GDM1 (cell line): ENCODE data around the gene TSPYL4.
A peak's percentile ranks its signal among the peaks of the same experiment; 100 is the strongest.
"Not testable (repeated sequence)": the region's sequence is repeated elsewhere in the genome, so short reads cannot be mapped to it uniquely, and the experiment has no call there.

ENCODE experiments used
- DNase-seq: peaks from one replicate; lab custom pipeline; 2025; lab: John Stamatoyannopoulos, UW

TSPYL4 gene

DNA sequence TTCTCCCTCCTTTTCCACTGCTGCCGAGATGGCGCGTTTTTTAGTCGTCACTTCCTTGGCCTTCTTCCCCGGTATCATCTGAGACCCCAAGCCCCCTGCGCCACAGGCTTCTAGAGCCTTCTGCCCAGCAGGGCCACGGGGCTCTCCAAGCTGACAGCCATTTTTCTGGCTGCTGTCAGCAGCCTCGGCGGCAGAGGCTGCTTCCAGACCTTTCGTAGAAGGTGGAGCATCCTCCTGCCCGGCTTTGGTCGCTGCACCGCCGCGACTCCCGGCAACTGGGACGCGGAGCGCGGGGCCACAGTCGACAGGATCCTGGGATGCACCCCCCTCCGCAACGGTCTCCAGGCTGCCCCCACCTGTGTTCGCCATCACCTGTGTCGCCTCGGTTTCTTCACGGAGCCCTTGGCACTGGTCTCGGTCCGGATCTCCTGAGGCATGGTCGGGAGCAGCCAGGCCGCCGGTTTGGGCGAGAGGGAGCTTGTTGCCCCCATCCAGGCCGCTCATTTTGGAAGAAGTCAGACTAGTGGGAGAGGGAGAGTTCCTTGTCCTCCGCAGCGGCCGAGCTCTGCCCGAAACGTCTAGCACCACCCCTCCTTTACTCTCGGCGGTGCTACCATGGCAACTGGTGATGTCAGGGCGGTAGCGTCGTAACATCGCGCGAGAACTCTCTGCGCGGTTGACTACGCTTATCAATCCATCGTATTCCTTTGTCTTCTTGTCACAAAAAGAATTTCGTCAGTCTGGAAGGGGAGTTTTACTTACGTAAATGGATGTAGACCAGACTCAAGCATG lies at the start of gene TSPYL4:
Gene TSPYL4 (minus strand): TSS at position 571 of the 792 bp plus-strand sequence. CDS start 67 bp downstream, at position 504.
- peak; percentile 86 for DNase-seq

DNA sequence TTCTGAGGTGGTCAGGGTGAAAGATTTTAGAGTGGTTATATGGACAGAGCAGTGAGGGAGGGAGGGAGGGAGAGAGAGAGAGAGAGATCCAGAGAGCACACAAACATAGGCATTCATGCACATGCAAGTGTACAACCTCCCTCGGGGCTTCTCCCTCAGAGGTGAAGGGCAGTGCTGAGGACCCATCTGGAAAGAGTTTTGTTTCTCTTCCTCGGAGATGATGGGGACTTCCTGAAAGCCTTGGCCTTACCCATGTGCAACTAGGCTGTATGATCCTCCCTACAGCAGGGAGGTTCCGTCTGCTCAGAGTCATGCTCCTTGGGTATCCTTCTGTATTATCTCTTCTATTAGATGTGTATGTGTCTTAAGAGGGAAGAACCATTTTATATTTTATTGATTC lies 47.2 kb upstream of the TSPYL4 start:
- DNase-seq: no peak

DNA sequence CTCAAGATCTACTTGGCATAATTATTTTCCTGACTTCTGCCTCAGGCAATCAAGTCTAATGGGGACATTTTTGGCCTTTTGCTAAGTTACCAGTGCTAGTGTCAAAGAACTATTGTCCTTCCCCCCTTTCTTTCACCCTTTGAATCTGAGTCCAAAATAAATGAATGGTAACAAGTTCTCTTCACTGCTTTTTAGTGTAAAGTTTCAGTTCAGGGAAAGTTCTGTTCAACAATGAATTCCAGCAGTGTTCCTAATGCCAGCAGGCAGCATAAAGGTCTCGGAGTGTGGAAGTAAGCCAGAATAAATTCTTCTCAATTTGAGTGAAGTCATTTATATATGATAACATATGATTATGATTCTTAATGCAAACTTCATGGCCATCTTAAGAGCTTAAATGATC lies 46.7 kb upstream of the TSPYL4 start:
- no peak for DNase-seq

DNA sequence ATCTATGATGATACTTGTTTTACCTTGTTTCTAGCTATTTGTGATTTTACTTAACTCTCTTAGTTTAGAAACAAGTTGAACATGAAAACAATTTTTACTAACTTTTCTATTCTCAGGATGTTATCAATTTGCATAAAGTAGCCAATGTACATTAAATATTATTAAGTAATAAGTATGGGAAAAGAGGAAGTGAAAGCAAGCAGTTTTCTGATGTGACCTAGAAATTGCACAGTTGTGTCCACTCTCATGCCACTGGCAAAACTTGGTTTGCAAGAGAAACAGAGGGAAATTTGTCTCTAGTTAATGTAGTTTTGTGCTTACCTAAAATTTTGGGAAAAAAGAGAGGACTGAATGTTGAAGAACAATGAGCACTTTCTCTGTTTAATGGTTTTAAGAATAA lies 45.1 kb upstream of the TSPYL4 start:
- no peak for DNase-seq

DNA sequence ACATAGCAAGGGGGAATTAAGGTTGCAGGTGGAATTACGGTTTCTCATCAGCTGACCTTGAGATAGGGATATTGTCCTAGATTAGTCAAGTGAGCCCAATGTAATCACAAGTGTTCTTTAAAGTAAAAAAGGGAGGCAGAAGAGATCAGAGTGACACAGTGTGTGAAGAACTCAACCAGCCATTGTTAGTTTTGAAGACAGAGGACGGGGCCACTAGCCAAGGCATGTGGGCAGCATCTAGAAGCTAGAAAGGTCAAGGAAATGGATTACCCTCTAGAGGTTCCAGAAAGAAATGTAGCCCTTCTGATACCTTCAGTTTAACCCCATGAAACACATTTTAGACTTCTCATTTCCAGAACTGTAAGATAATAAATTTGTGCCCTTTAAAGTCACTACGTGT lies 44.4 kb upstream of the TSPYL4 start:
- no peak for DNase-seq

DNA sequence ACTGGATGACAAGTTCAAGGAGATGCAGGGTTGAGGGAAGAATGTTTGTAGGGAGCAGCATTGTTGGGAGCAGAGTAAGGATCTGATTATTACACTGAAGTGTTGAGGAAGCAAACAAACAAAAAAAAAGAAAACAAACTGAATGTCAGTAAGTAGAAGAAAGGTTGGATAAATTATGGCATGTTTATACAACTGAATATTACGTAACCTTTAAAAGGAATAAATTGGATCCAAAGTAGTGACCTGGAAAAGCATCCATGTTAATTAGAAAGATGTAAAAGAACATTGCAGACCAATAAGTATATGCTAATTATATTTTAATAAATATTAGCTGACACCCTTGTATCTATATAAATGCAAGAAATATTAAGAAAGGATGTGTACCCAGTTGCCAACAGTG lies 38.7 kb upstream of the TSPYL4 start:
- DNase-seq: no peak

DNA sequence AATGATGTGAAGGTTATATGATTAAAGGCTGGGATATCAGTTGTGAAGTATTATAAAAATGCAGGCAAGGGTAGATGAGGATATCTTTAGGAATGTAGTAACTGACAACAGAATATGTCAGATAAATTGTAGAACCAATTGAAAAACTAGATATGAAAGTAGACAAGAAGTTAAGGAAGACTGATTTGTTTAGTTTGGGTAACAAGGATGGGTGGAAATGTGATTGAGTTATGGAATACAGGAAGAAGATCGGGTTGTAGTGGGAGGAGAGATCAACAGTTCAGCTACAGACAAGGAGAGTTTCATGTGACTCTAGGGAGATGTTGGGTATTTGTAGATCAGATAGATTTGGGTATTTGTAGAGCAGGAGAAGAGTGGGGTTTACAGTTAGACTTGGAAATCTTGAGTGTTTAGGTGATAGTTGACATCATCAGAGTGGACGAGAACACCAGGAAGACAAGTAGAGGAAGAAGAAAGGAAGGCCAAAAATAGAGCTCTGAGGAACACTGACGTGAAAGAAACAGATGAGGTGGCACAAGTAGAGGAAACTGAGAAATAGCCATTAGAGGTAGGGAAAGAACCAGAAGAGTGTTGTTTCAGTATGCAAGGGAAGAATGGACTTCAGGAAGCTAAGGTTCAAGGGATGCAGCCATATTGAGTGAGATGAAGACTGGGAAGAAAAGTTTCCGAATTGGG lies 38.0 kb upstream of the TSPYL4 start:
- DNase-seq: no peak

DNA sequence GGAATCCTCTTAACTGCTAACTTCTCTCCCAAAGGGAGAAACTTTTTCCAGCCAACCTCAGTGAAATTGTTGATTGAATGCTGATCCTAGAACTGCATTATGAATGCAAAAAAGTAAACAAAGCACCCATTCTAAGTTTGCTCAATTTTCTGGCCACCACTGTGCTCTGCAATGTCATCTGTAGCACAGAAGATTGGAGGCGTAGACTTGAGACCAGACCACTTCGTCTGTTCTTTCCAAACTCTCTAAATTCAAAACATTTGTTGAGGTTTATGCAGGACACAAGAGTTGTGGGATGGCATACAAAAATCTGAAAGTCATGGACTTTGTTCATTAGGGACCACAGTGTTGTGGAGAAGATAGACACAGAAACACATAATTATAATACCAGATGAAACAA lies 36.9 kb upstream of the TSPYL4 start:
- DNase-seq: no peak

DNA sequence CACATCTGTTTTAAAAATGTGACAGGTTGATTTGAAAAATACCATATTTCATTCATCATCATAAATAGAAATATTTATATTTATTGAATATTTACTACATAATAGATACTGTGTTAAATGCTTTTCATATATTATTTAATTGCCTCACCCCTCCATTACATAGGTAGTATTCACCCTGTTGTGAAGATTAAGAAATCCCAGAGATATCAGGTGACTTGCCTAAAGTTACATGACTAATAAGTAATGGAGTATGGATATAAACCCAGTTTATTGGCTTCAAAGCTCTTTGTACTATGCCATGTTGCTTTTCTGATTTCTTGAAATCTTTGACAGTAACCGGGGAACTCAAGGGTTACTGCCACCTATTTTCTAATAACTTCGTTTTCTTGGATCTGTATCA lies 36.0 kb upstream of the TSPYL4 start:
- DNase-seq: no peak

DNA sequence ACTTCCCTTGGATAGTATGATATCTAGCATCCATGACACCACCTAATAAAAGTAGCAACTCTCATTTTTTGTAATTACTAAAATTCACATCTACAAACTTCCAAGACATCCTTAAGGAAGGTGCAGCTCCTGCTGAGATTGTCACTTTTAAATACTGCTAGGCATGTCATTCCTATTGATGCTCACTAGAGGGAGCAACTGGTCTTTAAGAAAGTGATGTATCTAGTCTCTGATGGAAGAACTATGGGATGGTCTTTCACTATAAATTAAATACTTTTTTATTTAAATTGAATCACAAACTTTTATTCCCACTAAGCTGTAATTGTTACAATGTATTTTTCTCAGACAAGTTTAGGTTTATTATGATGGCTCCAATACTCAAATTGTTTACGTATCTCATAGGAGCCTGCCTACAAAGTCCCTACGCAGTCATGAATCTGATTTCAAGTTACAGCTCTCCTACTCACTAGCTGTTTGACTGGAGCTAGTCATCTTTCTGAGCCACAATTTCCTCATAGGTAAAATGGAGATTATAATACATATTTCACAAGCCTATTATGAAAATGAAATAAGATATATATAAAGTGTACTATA lies 33.9 kb upstream of the TSPYL4 start:
- DNase-seq: no peak

DNA sequence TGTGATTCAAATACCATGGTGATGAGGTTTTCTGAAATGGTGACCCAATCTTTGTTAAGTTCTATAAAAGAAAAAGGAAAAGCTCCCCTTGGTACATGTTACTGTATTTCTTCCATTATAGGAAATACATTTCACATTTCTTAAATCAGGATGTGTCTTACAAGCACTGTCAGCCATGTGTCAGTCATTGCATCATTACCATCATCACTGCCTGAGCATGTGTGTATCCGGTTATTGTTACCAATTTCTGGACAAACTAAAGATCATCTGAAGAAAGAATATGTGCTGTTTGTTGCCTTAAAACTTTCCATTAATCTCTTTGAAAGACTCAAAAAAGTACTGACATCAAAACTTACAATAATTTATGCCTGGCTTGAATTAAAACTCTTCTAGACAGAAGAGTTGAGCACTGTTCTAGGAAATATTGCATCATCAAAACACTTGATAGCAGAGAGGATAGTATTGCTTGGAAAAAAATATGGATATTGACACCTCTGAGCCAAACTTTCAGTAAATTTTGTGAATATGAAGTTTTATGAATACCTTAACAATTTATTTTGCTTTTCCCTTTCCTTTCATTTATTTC lies 33.0 kb upstream of the TSPYL4 start:
- DNase-seq: no peak

DNA sequence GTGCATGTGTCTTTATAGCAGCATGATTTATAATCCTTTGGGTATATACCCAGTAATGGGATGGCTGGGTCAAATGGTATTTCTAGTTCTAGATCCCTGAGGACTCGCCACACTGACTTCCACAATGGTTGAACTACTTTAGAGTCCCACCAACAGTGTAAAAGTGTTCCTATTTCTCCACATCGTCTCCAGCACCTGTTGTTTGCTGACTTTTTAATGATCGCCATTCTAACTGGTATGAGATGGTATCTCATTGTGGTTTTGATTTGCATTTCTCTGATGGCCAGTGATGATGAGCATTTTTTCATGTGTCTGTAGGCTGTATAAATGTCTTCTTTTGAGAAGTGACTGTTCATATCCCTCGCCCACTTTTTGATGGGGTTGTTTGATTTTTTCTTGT lies 31.1 kb upstream of the TSPYL4 start:
- DNase-seq: not testable (repeated sequence)

DNA sequence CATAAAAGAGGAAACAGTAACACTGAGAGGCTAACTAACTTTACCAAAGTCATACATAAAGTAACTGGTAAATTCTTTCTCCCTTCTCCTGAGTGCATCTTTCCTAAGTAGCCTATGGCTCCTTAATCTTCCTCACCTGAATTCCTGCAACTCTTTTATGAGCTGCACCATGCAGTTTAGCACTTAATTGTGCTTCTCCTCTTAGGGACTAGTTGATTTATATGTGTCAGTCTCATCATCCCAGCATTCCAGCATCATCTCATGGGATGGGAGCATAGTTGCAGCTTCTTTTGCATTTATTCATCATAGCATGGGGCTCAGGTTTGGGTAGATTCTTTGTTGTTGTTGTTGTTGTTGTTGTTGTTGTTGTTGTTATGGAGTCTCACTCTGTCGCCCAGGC lies 29.3 kb upstream of the TSPYL4 start:
- DNase-seq: no peak

DNA sequence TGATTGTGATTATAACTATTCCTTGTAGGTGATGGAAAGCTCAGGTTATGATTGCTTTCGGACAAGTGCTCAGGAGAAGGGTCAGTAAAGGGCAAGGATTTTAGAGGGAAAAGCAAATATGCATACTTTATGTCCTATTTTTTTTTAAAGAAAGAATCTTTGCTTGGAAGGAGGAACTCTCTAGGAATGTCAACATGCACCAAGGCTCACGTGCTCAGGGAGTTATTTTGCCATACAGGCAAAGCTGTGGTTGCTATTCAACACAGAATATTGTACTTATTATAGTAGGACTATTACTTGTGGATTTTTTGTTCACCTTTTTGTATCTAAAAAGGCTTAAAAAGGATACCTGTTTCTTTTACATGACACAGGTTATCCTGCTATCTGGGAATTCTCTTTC lies 28.8 kb upstream of the TSPYL4 start:
- DNase-seq: no peak

DNA sequence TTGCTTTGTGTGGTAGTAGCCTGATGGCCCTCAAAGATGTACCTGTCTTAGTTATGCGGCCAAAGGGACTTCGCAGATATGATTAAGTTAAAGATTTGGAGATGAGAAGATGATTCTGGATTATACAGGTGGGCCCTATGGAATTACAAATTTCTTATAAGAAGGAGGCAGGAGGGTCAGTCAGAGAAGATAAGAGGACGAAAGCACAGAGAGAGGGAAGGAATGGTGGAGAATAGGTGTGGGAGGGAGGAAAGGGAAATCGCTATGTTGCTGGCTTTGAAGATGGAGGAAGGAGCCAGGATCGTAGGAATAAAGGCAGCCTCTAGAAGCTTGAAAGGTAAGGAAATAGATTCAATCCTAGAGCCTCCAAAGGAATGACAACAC lies 27.1 kb upstream of the TSPYL4 start:
- no peak for DNase-seq

DNA sequence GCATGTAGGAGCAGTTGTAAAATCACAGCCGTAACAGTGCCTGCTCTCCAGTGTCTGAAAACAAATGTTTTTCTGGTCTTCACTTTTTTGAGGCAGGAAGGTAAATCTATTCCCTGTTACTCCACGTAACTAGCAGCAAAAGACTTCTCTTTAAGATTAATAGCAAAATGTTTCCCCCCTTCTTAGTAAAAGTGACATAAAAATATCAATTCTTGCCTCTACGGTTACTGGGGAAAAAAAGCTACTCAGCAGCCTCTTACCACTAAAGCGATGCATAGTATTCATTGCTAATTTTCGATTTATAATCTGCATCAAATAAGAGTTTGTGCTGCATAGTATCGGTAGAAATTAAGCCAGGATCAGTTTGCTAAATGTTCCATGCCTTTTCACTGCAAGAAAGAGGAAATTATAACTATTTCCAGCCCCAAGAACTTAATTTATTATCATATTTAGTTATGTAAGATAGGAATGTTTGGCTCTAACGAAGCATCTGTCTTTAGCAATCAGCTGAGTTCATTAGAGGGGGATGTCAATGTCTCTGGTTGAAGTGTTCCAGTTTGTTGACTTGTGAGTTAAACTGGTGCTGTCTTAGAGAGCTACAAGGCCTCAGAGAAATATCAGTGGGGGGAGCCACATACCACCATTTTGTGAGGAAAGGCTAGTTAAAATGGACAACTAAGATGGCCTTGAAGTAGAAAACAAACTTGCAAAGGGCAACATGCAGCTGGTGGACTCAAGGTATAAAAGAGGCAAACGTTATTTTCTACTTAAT lies 26.5 kb upstream of the TSPYL4 start:
- DNase-seq: no peak

DNA sequence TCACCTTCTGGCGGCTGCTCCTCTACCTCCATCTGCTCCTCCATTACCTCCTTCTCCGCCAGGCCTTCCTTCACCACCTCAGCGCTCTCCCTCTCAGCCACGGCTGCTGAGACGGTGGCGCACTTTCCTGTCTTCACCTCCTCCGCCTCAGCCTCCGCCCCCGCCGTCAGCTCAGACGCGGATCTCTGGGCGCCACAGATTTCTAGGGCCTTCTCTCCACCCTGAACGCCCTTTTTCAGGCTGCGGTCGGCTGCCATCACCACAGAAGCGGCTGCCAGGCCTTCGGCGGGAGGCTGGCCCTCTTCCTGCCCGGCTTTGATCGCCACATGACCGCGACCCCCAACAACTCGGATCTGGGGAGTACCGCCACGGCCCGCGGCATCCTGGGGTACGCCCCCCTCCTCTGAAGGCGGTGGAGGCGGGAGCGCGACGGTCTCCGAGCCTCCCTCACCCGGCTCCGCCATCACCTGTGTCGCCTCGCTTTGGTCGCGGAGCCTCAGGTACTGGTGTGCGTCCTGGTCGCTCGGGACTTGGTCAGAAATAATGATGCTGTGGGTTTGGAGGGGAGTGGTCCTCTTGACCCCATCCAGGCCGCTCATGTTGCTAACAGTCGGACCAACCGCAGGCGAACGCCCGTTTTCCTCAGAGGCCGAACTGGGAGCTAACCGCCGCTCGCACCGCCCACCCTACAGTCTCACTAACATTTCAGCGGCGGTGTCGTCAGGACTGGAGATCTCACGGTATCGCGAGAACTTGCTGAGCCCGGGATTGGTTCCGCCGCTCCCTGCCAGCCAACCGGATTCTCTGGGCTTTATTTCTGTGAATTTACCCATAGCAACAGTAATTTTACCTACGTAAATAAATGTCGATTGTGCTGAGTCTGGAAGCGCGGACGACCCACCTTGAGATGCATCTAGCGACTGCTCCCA lies 25.6 kb upstream of the TSPYL4 start, which contains the start of gene TSPYL1:
Gene TSPYL1 (minus strand): TSS at position 699 of the 929 bp plus-strand sequence. CDS start 100 bp downstream, at position 599.
- peak; percentile 92 for DNase-seq

DNA sequence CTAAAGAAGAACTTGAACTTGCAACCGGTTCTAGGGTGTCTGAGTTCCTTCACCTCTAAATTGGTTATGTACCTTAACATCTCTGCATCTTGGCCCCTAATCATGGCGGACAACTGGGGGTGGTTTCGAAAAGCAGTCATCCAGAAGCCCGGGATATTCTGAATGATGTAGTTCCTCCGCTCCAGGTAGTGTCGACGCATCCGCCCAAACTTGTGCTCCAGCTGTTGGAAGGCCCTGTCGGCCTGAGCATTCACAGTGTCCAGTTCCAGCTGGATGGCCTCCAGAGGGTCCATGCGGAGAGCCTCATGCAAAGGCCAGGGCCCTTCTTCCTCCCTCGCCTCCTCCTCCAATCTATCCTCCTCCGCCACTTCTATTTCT lies 25.0 kb upstream of the TSPYL4 start:
- DNase-seq: no peak

DNA sequence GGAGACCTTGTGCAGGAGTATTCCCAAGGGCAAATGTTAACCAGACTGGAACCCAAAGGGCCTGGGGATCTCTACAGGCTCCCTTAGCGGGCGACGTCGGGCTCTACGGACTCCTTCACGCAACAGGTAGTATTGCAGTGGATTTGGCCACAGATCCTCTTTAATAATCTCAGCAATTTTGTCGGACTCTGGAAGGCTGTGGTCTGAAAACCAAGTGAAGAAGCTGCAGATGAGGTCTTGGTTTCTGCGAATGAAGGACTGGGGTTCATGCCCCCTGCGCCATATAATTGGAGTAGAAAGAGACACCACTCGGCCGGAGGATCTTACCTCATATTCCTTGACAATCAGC lies 24.6 kb upstream of the TSPYL4 start:
- no peak for DNase-seq

DNA sequence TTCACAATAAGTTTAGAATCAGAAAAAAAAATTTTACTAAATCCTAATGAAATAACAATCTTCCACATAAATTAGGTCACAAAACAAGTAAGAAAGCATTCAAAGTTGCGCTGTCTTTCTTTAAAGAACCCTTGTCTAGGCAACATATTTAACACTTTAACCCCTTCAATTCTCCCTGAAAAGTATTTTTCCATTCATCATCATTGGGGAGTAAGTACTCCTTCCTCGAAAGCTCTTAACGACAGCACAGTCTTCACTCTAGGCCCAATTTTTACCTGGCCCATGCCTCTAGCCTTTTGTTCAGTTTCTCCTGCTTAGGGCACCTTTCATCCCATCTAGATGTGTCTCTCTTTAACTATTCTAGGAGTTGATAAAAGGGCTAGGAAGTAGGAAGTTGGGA lies 23.2 kb upstream of the TSPYL4 start:
- DNase-seq: no peak

DNA sequence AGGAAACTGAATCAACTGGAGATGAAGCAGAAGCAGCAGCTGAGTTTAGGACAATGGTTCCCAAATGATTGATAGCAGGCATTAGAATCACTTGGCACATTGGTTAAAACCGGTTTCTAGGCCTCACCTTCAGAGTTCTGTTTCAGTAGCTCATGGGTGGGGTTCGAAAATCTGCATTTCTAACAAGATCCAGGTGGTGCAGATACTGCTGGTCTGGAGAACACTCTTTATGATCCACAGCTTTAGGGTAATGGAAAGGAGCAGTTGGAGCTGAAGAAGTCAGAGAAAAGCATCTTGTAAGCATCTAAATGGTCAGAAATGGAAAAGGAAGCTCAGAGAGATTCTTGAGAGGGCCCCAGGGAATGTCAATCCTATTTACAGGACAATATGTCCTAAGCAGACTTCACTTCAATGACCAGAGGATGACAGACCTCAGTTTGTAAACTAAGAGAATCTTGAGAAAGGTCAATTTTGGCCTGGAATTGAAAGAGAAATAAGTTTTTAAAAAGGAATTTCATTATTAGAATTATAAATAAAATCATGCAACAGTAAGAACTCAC lies 17.4 kb upstream of the TSPYL4 start:
- no peak for DNase-seq
